Stimulated activated CD4-positive, alpha-beta T cell treated with anti-CD3 and anti-CD28 coated beads, Interleukin-12 subunit alpha, Interleukin-12 subunit beta, amount 100 ng/mL, for 48 hours (primary cell): Measurements from ENCODE around the gene MAGI2.

Source experiments
- DNase-seq, 3 donors: peaks; one replicate each; pipeline ENCODE4 v3.0.0-alpha.2; 2020; ENCODE audit warnings: low read depth in 2 of 3, low spot score in 1 of 3

Gene MAGI2

GRCh38 chr7:78959477-78959876 is 494.0 kb downstream of the MAGI2 start:
- DNase-seq, result no peak

DNA sequence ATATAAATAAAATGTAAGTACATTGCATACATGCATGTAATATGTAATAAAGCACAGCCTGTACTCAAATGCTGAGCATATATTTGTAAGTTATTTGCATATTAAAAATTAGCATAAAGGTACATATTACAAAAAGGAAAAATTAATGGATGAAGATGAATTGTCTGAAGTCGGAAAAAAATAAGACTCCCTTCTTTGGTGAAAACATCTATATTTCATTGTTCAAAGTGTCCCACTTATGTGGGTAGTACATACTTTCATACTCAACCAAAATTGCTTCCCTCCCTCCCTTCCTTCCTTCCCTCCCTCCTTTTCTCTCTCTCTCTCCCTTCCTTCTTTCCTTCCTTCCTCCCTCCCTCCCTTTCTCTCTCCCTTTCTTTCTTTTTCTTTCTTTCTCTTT is 498.1 kb downstream of the MAGI2 start:
- DNase-seq, result no peak

DNA sequence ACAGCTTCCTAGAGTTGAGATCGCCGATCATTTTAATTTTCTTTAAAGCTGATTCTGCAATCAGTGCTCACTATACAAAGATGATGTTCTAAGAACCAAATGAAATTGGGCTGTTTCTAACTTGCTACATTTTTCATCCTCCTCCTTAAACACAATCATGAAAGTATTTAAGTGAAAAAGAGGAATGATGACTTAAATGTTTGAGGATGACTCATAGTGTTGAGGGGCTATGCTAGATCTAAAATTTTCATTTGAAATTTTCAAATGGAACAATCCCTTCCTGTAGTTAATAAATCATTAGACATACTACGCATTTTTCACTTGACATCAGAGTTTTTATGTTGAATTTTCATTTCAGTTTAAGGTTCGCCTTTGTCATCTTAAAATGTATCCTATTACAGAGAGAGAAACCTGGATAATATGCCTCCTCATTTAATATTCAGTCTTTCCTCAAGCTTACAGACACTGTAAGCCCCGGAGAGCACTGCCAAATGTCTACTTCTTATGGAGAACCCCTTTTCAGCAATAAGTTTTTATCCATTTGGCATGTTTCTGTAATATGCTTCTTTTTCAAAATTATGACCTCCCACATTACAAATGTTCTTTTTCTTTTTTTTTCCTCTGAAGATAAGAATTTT is 499.6 kb downstream of the MAGI2 start:
- no peak for DNase-seq

- DNase-seq, result no peak
Measured at GRCh38 chr7:78953090-78953489, 500.4 kb downstream of the MAGI2 start.

DNA sequence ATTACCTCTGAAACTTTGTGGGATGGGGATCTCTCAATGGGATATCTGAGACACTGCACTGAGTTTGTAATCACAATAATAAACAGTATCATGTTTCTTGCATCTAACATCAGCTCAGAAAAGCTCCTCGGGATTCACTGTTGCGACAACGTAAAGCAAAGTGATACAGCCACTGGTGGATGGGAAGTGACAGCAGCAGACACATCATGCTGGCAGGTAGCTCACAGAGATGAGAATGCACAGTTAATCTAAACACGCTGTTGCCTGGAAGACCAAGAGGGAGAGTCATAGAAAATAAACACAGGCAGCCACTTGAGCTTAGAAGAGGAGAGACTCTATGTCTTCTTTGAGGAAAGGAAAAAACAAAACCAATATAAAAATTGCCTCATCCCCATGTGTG is 513.8 kb downstream of the MAGI2 start:
- no peak for DNase-seq

- no peak for DNase-seq
Measured at GRCh38 chr7:78924581-78924980, 528.9 kb downstream of the MAGI2 start.

DNA sequence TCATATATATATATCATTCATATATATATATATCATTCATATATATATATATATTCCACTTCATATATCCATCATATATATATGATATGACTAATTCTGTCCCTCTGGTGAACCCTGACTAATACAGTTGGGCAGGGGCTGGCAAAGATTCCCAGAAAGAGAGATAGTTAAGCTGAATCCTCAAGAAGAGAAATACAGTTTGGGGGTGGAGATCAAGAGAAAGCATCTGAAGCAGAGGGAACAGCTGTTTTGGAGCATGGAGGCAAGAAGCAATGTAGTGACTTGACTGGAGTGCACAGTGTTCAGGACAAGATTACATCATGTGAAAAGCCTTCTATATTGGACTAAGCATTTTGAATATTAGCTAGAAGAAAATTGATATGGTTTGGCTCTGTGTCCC is 540.7 kb downstream of the MAGI2 start:
- no peak for DNase-seq

- no peak for DNase-seq
Measured at GRCh38 chr7:78906735-78907134, 546.7 kb downstream of the MAGI2 start.

GRCh38 chr7:78905436-78905835 is 548.0 kb downstream of the MAGI2 start:
- no peak for DNase-seq

- no peak for DNase-seq
Measured at GRCh38 chr7:78904983-78905382, 548.5 kb downstream of the MAGI2 start.

GRCh38 chr7:78901566-78901965 is 551.9 kb downstream of the MAGI2 start:
- DNase-seq, result no peak

- no peak for DNase-seq
Measured at GRCh38 chr7:78900806-78901205, 552.7 kb downstream of the MAGI2 start.

DNA sequence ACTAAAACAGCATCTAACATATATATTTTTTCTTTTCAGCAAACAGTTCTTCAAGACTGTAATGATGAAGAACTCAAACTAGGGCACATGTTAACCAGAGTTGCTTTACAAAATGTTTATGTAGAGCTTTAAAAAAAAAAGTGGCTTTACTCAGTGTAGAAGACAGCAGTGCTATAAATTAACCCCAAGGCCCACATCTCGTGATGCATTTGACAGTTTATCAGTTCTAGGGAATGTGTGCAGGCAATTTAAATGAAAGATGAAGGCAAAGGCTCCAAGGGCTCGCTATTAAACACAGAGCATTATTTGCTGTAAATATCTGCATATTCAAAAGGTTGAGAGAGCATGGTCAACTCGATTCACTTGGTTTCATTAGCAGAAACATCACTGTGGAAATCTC is 558.1 kb downstream of the MAGI2 start:
- DNase-seq, result no peak

- no peak for DNase-seq
Measured at GRCh38 chr7:78879206-78879605, 574.3 kb downstream of the MAGI2 start.

DNA sequence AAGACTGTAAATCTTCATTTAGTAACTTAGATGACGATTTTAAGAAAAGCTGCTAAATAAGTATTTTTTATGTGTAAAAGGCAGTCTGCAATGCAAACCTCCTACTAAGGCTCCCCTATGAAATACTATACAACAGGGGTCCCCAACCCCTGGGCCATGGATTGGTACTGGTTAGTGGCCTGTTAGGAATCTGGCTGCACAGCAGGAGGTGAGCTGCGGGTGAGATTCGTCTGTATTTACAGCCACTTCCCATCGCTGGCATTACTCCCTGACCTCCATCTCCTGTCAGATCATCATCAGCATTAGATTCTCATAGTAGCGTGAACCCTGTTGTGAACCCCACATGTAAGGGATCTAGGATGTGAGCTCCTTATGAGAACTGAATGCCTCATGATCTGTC is 580.4 kb downstream of the MAGI2 start:
- no peak for DNase-seq

DNA sequence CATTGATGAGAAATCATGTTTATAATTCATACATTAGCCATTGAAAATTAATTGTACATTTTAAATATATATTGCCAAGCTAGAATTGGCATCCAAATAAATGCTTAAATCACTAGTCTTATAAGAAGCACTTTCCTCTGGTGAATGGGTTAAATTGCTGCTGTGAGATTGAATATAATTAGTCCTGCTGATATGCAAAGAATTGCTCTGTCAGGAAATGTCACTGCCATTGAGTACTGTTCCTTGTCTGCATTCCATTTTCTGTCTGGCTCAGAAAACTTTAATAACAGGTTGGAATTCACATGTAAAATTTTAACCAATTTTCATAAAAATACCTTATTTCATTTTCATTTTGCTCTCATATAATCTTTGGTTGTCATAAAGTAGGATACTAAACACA is 589.1 kb downstream of the MAGI2 start:
- no peak for DNase-seq

- no peak for DNase-seq
Measured at GRCh38 chr7:78863281-78863680, 590.2 kb downstream of the MAGI2 start.

DNA sequence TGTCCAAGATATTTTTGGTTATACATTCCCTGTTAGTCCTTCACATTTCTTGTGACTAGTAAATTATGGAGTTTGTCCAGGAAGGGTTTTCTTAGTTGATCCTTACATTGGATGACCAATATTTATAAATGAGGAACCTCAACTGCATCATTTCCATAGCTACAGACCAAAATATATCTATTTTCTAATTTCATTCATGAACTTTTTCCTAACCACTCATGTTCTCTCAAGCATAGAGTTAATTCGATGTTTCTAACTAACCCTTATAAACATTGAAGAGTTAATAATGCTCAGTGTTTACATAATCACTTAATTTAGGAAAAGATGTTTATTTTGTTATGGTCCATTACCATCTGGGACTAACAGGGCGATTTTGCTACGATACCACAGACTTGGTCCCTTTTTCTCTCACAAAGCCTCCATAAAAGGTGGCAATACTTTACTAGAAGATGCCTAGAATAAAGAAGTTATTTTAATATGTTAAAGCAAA is 591.0 kb downstream of the MAGI2 start:
- no peak for DNase-seq

DNA sequence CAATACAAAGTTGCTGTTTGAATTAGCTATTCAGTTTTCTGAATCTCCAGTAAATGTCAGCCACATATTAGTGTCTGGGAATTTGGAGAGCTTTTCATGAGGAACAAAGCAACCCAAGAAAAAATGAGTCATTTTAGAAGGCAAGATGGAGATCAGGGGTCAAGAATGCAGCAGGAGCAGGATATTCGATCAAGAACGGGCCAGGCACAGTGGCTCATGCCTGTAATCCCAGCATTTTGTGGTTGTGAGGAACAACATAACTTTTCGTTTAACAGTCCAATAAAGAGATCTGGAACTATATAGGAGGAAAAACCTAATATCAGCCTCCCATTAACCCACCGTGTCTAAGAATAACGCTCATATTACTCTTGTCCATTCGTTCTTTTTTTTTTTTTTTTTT is 600.5 kb downstream of the MAGI2 start:
- no peak for DNase-seq

- no peak for DNase-seq
Measured at GRCh38 chr7:78850093-78850740, 603.2 kb downstream of the MAGI2 start.

DNA sequence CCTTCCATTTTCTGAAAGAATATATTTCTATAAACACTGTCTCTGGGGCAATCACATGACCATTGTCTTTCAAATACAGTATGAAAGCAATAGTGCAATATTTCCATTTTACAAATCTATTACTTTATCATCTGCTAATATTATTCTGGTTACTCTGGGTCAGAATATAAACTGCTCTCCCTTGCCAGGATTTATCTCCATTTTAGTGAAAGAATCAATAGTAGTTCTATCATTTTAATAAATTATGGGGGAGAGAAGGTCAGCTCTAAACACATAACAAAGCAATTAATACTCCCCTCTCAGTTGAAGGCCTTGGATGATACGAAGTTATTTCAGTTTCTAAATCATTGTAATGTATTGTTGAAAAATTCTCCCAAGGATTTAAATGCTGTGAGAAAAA is 608.3 kb downstream of the MAGI2 start:
- no peak for DNase-seq

- no peak for DNase-seq
Measured at GRCh38 chr7:78842068-78842467, 611.4 kb downstream of the MAGI2 start.

- no peak for DNase-seq
Measured at GRCh38 chr7:78835897-78836296, 617.6 kb downstream of the MAGI2 start.
